D721Med (cell line): ENCODE results near the gene PLEKHD1.

Experiments used
- DNase-seq: peaks from one replicate; pipeline ENCODE4 v3.0.0; 2011; ENCODE audit warnings: low spot score; ENCODE audit not compliant: insufficient read length
- FAIRE-seq: peaks from 2 replicates; lab custom pipeline; 2011; peaks lifted over from hg19 to GRCh38; lab: Jason Lieb, UNC
- CTCF ChIP-seq: IDR thresholded peaks from 2 replicates; pipeline ENCODE4 v1.5.1; 2012; ENCODE audit warnings: mild to moderate bottlenecking, control low read depth; ENCODE audit not compliant: insufficient read depth; ENCODE audit errors: missing control alignments

The PLEKHD1 gene

DNA sequence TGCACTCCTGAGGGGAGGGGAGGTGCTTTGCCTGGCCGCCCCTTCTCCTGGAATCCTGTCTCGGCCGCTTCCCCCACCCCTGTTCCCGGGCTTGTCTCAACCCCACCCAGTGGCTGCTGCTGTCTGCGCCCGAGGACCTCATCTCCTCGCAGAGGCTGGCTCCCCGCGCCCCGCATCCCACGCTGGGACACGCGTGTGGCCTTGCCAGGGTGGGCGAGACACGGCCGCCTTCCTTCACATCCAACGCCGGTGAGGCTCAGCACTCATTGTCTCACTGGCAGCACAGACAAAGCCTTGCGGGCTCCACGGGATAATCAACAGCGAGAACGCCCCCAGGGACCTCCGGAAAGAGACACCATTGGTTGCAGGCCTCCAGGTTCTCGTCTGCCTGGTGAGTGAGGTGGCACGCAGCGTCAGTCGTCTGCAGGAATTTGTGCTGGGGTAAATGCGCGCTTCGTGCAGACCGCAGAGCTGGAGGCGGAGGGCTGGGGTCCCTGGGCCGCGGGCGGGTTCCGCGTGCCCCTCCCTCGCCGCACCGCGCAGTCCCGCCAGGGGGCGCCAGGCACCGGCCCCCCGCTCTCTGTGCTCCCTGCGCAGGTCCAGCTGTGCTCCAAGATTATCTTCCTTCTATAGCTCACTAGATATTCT, 63.3 kb downstream of the PLEKHD1 start:
- TF ChIP-seq CTCF, result peak; percentile 53
- DNase-seq (peak; percentile 68), FAIRE-seq (no peak)

DNA sequence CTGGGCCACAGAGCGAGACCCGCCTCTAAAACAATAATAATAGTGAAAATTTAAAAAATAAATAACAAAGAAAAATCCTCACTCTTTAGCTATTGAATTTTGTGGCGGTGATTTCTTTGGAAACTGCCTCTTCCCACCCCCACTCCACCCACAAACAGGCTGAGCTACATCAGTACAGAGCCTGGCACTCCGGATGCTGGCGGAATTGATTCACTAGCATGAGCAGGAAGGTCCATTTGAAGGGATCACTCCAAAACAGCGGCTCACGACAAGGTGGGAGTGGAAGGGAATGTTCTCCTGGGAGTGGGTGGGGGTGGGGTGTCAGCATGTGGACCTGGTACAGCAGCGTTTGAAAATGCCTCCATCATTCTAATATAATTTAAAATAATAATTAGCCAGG, 64.0 kb downstream of the PLEKHD1 start:
- FAIRE-seq (no peak), DNase-seq (no peak)
- TF ChIP-seq CTCF, result no peak

GRCh38 chr14:69551511-69551910, 67.0 kb downstream of the PLEKHD1 start:
- DNase-seq, result no peak
- TF ChIP-seq CTCF, result no peak
- no peak for FAIRE-seq

DNA sequence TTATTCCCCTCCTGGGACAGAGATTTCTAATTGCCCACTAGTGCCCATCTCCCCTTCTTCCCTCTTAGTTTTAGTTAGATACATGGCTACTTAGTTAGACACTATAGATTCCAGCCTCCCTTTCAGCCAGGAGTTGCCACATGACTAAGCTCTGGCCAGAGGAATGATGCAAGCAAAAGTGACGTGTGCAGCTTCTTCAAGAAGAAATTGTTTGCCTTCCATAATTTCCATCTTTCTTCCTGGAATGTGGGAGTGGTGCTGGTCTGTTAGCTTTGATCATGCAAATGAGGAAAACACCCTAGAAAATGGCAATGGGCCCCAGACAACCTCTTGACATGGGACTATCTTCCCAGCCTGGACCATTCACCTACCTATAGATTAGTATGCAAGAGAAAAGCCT, 68.7 kb downstream of the PLEKHD1 start:
- DNase-seq (no peak), FAIRE-seq (no peak)
- TF ChIP-seq CTCF, result no peak

- TF ChIP-seq CTCF, result no peak
- FAIRE-seq (no peak), DNase-seq (no peak)
Measured at GRCh38 chr14:69554500-69554899, 70.0 kb downstream of the PLEKHD1 start.

GRCh38 chr14:69558774-69559173, 74.2 kb downstream of the PLEKHD1 start:
- TF ChIP-seq CTCF, result no peak
- FAIRE-seq, result no peak

GRCh38 chr14:69559581-69560011, 75.1 kb downstream of the PLEKHD1 start:
- FAIRE-seq (no peak), DNase-seq (no peak)
- TF ChIP-seq CTCF, result no peak

More at GRCh38 chr14:69558774-69559173, 74.2 kb downstream of the PLEKHD1 start:
- no peak for DNase-seq
